ENCODE results near the gene PLEKHG4B. TPM values are rescaled to one million over a fixed set of nuclear protein-coding genes. Genes with fewer than 3 reads are reported as not detected.

The PLEKHG4B gene
- total and polyA plus RNA-seq, 2 of the 8 experiments (the other 6 are each of a cell fraction or from before 2014, with no cell fraction given) = 31.1 to 43.6 TPM

GRCh38 chr5:56561-57290, 35.2 kb upstream of the PLEKHG4B start:
- Histone ChIP-seq H2AFZ (ENCODE audit: low read length) (no peak overlapping the region), H3K27ac (ENCODE audit: low read depth, low read length) (no peak overlapping the region)
- TF ChIP-seq CTBP2 (IDR thresholded peaks at IDR 0.05; ENCODE audit: borderline replicate concordance, insufficient read depth, insufficient read length, low read length) (no peak), MAX (IDR thresholded peaks at IDR 0.05) (no peak), EP300 (IDR thresholded peaks at IDR 0.05; ENCODE audit: borderline replicate concordance in 1 of 2, low read depth in 2 of 2, low read length in 2 of 2) (no peak), SAP30 (IDR thresholded peaks at IDR 0.05; ENCODE audit: insufficient read depth, insufficient replicate concordance, low read length) (peak; percentile 61), RBBP5 (IDR thresholded peaks at IDR 0.05; ENCODE audit: borderline replicate concordance, low read depth, low read length) (no peak), BCL11A (IDR thresholded peaks at IDR 0.05; ENCODE audit: low read depth in 2 of 2, low read length in 2 of 2) (no peak)
- TF ChIP-seq, protein P1, sequence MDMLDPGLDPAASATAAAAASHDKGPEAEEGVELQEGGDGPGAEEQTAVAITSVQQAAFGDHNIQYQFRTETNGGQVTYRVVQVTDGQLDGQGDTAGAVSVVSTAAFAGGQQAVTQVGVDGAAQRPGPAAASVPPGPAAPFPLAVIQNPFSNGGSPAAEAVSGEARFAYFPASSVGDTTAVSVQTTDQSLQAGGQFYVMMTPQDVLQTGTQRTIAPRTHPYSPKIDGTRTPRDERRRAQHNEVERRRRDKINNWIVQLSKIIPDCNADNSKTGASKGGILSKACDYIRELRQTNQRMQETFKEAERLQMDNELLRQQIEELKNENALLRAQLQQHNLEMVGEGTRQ (IDR thresholded peaks at IDR 0.05; ENCODE audit: low read length) = no peak
- TF ChIP-seq, protein P2, sequence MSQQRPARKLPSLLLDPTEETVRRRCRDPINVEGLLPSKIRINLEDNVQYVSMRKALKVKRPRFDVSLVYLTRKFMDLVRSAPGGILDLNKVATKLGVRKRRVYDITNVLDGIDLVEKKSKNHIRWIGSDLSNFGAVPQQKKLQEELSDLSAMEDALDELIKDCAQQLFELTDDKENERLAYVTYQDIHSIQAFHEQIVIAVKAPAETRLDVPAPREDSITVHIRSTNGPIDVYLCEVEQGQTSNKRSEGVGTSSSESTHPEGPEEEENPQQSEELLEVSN (IDR thresholded peaks at IDR 0.05) = no peak

More at GRCh38 chr5:56561-57290, 35.2 kb upstream of the PLEKHG4B start:
- Histone ChIP-seq H3K79me1 (ENCODE audit: low read depth, low read length) (peaks cover 2% of the 10 kb centered on the region; the same call in 1 of the 2 replicates), H2BK15ac (ENCODE audit: low read length) (no peak overlapping the region), H3K4me2 (ENCODE audit: insufficient read depth in 1 of 2, low read depth in 2 of 2, low read length in 2 of 2) (peak overlapping the region in 1 of 2 experiments; percentile 0; a peak in 1 of 4 replicates), H4K20me1 (replicated peaks in 1 of 2; ENCODE audit: control insufficient read depth in 1 of 2, insufficient read depth in 2 of 2, low read length in 2 of 2) (peaks cover 10 to 17% of the 10 kb centered on the region in 2 experiments), H3K4me1 (replicated peaks in 1 of 4; ENCODE audit: control insufficient read depth in 3 of 4, insufficient read depth in 4 of 4, low read length in 3 of 4) (peaks cover 0 to 7% (median 3%) of the 10 kb centered on the region in 4 experiments; a peak in 5 of 7 replicates), H4K8ac (ENCODE audit: extremely low read depth, insufficient read depth, low read length) (0 out of 2 replicates have a peak overlapping the region, but pooled peaks have one; percentile 12), H3K27me3 (replicated peaks in 1 of 4; ENCODE audit: control insufficient read depth in 3 of 4, extremely low read depth in 1 of 4, insufficient read depth in 3 of 4, low read length in 3 of 4) (peaks cover 7 to 20% (median 13%) of the 10 kb centered on the region in 4 experiments; a peak in 6 of 7 replicates), H3K36me3 (ENCODE audit: control insufficient read depth in 2 of 4, insufficient read depth in 4 of 4, low read length in 3 of 4) (no peaks in the 10 kb centered on the region), H3K56ac (replicated peaks; ENCODE audit: insufficient read length, low read depth, low read length) (no peak overlapping the region), H2BK12ac (ENCODE audit: low read depth, low read length) (no peak overlapping the region), H3K9ac (replicated peaks in 1 of 4; ENCODE audit: extremely low read depth in 1 of 4, low read depth in 3 of 4, low read length in 3 of 4) (no peak overlapping the region), H3K23me2 (ENCODE audit: low read depth, low read length) (peaks cover 10% of the 10 kb centered on the region; the same call in 1 of the 2 replicates), H4K5ac (ENCODE audit: insufficient read length, low read depth, low read length) (no peak overlapping the region), H2BK5ac (ENCODE audit: low read depth, low read length) (no peak overlapping the region), H3K4me3 (ENCODE audit: extremely low read depth in 1 of 4, insufficient read depth in 2 of 4, low read depth in 3 of 4, low read length in 4 of 4) (no peak overlapping the region), H3K9me3 (ENCODE audit: insufficient read depth in 2 of 2, low read depth in 1 of 2, low read length in 1 of 2) (no peaks in the 10 kb centered on the region), H4K91ac (replicated peaks; ENCODE audit: insufficient read length, low read length) (no peak overlapping the region), H3K14ac (ENCODE audit: insufficient read length) (no peak overlapping the region), H3K18ac (ENCODE audit: extremely low read depth, low read length) (no peak overlapping the region), H2BK20ac (ENCODE audit: low read length) (no peak overlapping the region), H2BK120ac (replicated peaks; ENCODE audit: low read depth, low read length) (no peak overlapping the region), H3K23ac (ENCODE audit: insufficient read length) (no peak overlapping the region), H3K79me2 (ENCODE audit: control insufficient read depth in 1 of 2, insufficient read depth in 2 of 2, low read length in 2 of 2) (peaks cover 0 to 5% of the 10 kb centered on the region in 2 experiments; a peak in 1 of 4 replicates), H2AK5ac (ENCODE audit: low read depth, low read length) (no peak overlapping the region), H3K4ac (replicated peaks; ENCODE audit: insufficient read length, low read depth, low read length) (no peak overlapping the region)
- CTCF ChIA-PET (ENCODE audit: partially characterized antibody) = interaction anchor here (0.7 to 1.9 kb wide), 4 partner anchors 10 to 135 kb away, joined by 3 to 5 read pairs (median 4); no protein-coding TSS in a partner anchor
- DNase-seq (ENCODE audit: low read depth in 1 of 2, low spot score in 2 of 2) = peak in 1 of 2 experiments; percentile 79
- POLR2A ChIA-PET (ENCODE audit: partially characterized antibody) = interaction anchor here (0.6 to 1.2 kb wide), 3 partner anchors 26 to 100 kb away, joined by 3 read pairs; no protein-coding TSS in a partner anchor
- FAIRE-seq = peak; percentile 98
- WGBS, 2 experiments (ENCODE audit: extremely low coverage in 1 of 2, insufficient coverage in 1 of 2, insufficient read length in 1 of 2, insufficient replicate concordance in 2 of 2, low coverage in 1 of 2, low lambda C conversion rate in 2 of 2, missing lambda C conversion rate in 1 of 2) = 83% methylated on average over 9 of the region's 9 CpGs; no CpG with 5 or more reads in 1 of the 2 experiments
